Measurements from ENCODE around the gene GATD1. TPM values are rescaled to one million over a fixed set of nuclear protein-coding genes. Genes with fewer than 3 reads are reported as not detected.
A peak's percentile ranks its signal among the peaks of the same experiment; 100 is the strongest.

The GATD1 gene
- total RNA-seq, 1 experiment from 2014 or later, result 81.3 TPM

- intact Hi-C loops (cut with micrococcal nuclease; ENCODE audit: unreplicated experiment), result loop anchor here (10.0 kb wide), 1 partner anchor 173 kb away; no protein-coding TSS in a partner anchor
- Histone ChIP-seq H3K4me1 (ENCODE audit: insufficient read depth, low read length, poor library complexity, severe bottlenecking) (no peaks in the 10 kb centered on the region), H3K27ac (ENCODE audit: low read depth, low read length, poor library complexity, severe bottlenecking) (no peak overlapping the region), H3K27me3 (replicated peaks; ENCODE audit: insufficient read depth, low read depth, low read length, poor library complexity) (peaks cover 8% of the 10 kb centered on the region), H3K9me3 (ENCODE audit: low read depth, low read length, poor library complexity, severe bottlenecking) (no peaks in the 10 kb centered on the region), H3K4me3 (ENCODE audit: low read depth, low read length, poor library complexity, severe bottlenecking) (no peak overlapping the region), H3K36me3 (ENCODE audit: insufficient read depth, low read length, poor library complexity, severe bottlenecking) (no peaks in the 10 kb centered on the region)
- POLR2A ChIA-PET (ENCODE audit: low non-redundant PET), result interaction anchor here (0.6 kb wide), 1 partner anchor 16 kb away, joined by 5 read pairs; no protein-coding TSS in a partner anchor
- no peak for TF ChIP-seq EZH2 (IDR thresholded peaks at IDR 0.05; ENCODE audit: borderline replicate concordance, low read depth, low read length, poor library complexity, severe bottlenecking)
- TF ChIP-seq CTCF (conservative IDR thresholded peaks at IDR 0.05; ENCODE audit: low read depth, low read length), result peak; percentile 91
- BruUV-seq (replicated peaks), result no TSS peak
- DNase-seq (ENCODE audit: low spot score), result peak; percentile 55
- CTCF ChIA-PET, result no interaction called here
Measured at GRCh38 chr11:727859-728748, 49.2 kb downstream of the GATD1 start.

GRCh38 chr11:727281-727701, 50.0 kb downstream of the GATD1 start:
- DNase-seq (ENCODE audit: low spot score), result no peak
- TF ChIP-seq EZH2 (IDR thresholded peaks at IDR 0.05; ENCODE audit: borderline replicate concordance, low read depth, low read length, poor library complexity, severe bottlenecking) (no peak), CTCF (conservative IDR thresholded peaks at IDR 0.05; ENCODE audit: low read depth, low read length) (no peak)
- intact Hi-C loops (cut with micrococcal nuclease; ENCODE audit: unreplicated experiment), result loop anchor here (10.0 kb wide), 1 partner anchor 172 kb away; no protein-coding TSS in a partner anchor

GRCh38 chr11:726278-727220, 50.7 kb downstream of the GATD1 start:
- intact Hi-C loops (cut with micrococcal nuclease; ENCODE audit: unreplicated experiment), result loop anchor here (10.0 kb wide), 1 partner anchor 172 kb away; no protein-coding TSS in a partner anchor
- ChIA-PET POLR2A (ENCODE audit: low non-redundant PET) (no interaction called here), CTCF (interaction anchor here (1.0 kb wide), 1 partner anchor 31 kb away, joined by 7 read pairs; the partner anchor contains the start of gene TMEM80)
- no peaks in the 10 kb centered on the region for H3K9me3 ChIP-seq (ENCODE audit: low read depth, low read length, poor library complexity, severe bottlenecking)
- no TSS peak for BruUV-seq (replicated peaks)
- no peak for TF ChIP-seq CTCF (conservative IDR thresholded peaks at IDR 0.05; ENCODE audit: low read depth, low read length)
- TF ChIP-seq EZH2 (IDR thresholded peaks at IDR 0.05; ENCODE audit: borderline replicate concordance, low read depth, low read length, poor library complexity, severe bottlenecking), result no peak
- no peak overlapping the region for H3K27ac ChIP-seq (ENCODE audit: low read depth, low read length, poor library complexity, severe bottlenecking)
- no peak overlapping the region for H3K4me3 ChIP-seq (ENCODE audit: low read depth, low read length, poor library complexity, severe bottlenecking)
- H3K27me3 ChIP-seq (replicated peaks; ENCODE audit: insufficient read depth, low read depth, low read length, poor library complexity), result peaks cover 18% of the 10 kb centered on the region
- no peaks in the 10 kb centered on the region for H3K4me1 ChIP-seq (ENCODE audit: insufficient read depth, low read length, poor library complexity, severe bottlenecking)
- no peak for DNase-seq (ENCODE audit: low spot score)
- no peaks in the 10 kb centered on the region for H3K36me3 ChIP-seq (ENCODE audit: insufficient read depth, low read length, poor library complexity, severe bottlenecking)

More at GRCh38 chr11:727281-727701, 50.0 kb downstream of the GATD1 start:
- H3K27me3 ChIP-seq (replicated peaks; ENCODE audit: insufficient read depth, low read depth, low read length, poor library complexity), result peaks cover 11% of the 10 kb centered on the region
- no peaks in the 10 kb centered on the region for H3K36me3 ChIP-seq (ENCODE audit: insufficient read depth, low read length, poor library complexity, severe bottlenecking)
- no peak overlapping the region for H3K4me3 ChIP-seq (ENCODE audit: low read depth, low read length, poor library complexity, severe bottlenecking)
- no peaks in the 10 kb centered on the region for H3K4me1 ChIP-seq (ENCODE audit: insufficient read depth, low read length, poor library complexity, severe bottlenecking)
- no TSS peak for BruUV-seq (replicated peaks)
- no peak overlapping the region for H3K27ac ChIP-seq (ENCODE audit: low read depth, low read length, poor library complexity, severe bottlenecking)
- POLR2A ChIA-PET (ENCODE audit: low non-redundant PET), result interaction anchor here (0.6 kb wide), 1 partner anchor 17 kb away, joined by 5 read pairs; no protein-coding TSS in a partner anchor
- CTCF ChIA-PET, result no interaction called here
- no peaks in the 10 kb centered on the region for H3K9me3 ChIP-seq (ENCODE audit: low read depth, low read length, poor library complexity, severe bottlenecking)
